ENCODE data around the gene B4GALNT1.

- TF ChIP-seq CTCF (IDR thresholded peaks at IDR 0.05) (no peak), POLR2A (IDR thresholded peaks at IDR 0.05) (no peak)
Observed at GRCh38 chr12:57611108-57611826, 21.7 kb downstream of the B4GALNT1 start, which contains the start of gene ARHGEF25.

All from thyroid gland (tissue), 4 donors.